ENCODE results near the gene VAV1. TPM values are rescaled to one million over a fixed set of nuclear protein-coding genes. Genes with fewer than 3 reads are reported as not detected.

VAV1 gene
- total and polyA plus RNA-seq, 9 of the 15 experiments (the other 6 are each of a cell fraction or from before 2014, with no cell fraction given): 0.46 to 20.1 (median 11.1) TPM

GRCh38 chr19:6767357-6768235 lies 4.9 kb upstream of the VAV1 start, which contains the start of gene SH2D3A (continued):
- TF ChIP-seq, protein P1, sequence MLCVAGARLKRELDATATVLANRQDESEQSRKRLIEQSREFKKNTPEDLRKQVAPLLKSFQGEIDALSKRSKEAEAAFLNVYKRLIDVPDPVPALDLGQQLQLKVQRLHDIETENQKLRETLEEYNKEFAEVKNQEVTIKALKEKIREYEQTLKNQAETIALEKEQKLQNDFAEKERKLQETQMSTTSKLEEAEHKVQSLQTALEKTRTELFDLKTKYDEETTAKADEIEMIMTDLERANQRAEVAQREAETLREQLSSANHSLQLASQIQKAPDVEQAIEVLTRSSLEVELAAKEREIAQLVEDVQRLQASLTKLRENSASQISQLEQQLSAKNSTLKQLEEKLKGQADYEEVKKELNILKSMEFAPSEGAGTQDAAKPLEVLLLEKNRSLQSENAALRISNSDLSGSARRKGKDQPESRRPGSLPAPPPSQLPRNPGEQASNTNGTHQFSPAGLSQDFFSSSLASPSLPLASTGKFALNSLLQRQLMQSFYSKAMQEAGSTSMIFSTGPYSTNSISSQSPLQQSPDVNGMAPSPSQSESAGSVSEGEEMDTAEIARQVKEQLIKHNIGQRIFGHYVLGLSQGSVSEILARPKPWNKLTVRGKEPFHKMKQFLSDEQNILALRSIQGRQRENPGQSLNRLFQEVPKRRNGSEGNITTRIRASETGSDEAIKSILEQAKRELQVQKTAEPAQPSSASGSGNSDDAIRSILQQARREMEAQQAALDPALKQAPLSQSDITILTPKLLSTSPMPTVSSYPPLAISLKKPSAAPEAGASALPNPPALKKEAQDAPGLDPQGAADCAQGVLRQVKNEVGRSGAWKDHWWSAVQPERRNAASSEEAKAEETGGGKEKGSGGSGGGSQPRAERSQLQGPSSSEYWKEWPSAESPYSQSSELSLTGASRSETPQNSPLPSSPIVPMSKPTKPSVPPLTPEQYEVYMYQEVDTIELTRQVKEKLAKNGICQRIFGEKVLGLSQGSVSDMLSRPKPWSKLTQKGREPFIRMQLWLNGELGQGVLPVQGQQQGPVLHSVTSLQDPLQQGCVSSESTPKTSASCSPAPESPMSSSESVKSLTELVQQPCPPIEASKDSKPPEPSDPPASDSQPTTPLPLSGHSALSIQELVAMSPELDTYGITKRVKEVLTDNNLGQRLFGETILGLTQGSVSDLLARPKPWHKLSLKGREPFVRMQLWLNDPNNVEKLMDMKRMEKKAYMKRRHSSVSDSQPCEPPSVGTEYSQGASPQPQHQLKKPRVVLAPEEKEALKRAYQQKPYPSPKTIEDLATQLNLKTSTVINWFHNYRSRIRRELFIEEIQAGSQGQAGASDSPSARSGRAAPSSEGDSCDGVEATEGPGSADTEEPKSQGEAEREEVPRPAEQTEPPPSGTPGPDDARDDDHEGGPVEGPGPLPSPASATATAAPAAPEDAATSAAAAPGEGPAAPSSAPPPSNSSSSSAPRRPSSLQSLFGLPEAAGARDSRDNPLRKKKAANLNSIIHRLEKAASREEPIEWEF (CRISPR knock-in tag; IDR thresholded peaks at IDR 0.05): no peak
- TF ChIP-seq HDAC3 (IDR thresholded peaks at IDR 0.05; ENCODE audit: borderline replicate concordance, partially characterized antibody) (no peak), KDM4B (IDR thresholded peaks at IDR 0.05; ENCODE audit: borderline replicate concordance in 2 of 2, low read depth in 1 of 2) (no peak), E2F8 (IDR thresholded peaks at IDR 0.05; ENCODE audit: low read depth, partially characterized antibody) (no peak), ZNF282 (CRISPR knock-in tag; IDR thresholded peaks at IDR 0.05) (no peak), SMAD4 (CRISPR knock-in tag; conservative IDR thresholded peaks at IDR 0.05) (no peak), SRSF9 (IDR thresholded peaks at IDR 0.05; ENCODE audit: borderline replicate concordance, low read depth, low read length) (no peak), ZNF347 (CRISPR knock-in tag; IDR thresholded peaks at IDR 0.05; ENCODE audit: low read depth) (no peak), ZBTB12 (CRISPR knock-in tag; IDR thresholded peaks at IDR 0.05) (0 out of 2 replicates have a peak, but pooled peaks have one; percentile 31)
- TF ChIP-seq, protein P2, sequence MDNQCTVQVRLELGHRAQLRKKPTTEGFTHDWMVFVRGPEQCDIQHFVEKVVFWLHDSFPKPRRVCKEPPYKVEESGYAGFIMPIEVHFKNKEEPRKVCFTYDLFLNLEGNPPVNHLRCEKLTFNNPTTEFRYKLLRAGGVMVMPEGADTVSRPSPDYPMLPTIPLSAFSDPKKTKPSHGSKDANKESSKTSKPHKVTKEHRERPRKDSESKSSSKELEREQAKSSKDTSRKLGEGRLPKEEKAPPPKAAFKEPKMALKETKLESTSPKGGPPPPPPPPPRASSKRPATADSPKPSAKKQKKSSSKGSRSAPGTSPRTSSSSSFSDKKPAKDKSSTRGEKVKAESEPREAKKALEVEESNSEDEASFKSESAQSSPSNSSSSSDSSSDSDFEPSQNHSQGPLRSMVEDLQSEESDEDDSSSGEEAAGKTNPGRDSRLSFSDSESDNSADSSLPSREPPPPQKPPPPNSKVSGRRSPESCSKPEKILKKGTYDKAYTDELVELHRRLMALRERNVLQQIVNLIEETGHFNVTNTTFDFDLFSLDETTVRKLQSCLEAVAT (IDR thresholded peaks at IDR 0.05): no peak

All from K562 (cell line).